Activated T-helper 1 cell treated with anti-CD3 and anti-CD28 coated beads, Interleukin-2, amount 50 U/mL, for 16 hours (primary cell): ENCODE results near the gene PTPRR.

Experiments used
- DNase-seq, 2 donors: peaks; one replicate each; pipeline ENCODE4 v3.0.0-alpha.2; 2020; ENCODE audit warnings: low read depth in 1 of 2, low spot score in 1 of 2

PTPRR gene, protein sequence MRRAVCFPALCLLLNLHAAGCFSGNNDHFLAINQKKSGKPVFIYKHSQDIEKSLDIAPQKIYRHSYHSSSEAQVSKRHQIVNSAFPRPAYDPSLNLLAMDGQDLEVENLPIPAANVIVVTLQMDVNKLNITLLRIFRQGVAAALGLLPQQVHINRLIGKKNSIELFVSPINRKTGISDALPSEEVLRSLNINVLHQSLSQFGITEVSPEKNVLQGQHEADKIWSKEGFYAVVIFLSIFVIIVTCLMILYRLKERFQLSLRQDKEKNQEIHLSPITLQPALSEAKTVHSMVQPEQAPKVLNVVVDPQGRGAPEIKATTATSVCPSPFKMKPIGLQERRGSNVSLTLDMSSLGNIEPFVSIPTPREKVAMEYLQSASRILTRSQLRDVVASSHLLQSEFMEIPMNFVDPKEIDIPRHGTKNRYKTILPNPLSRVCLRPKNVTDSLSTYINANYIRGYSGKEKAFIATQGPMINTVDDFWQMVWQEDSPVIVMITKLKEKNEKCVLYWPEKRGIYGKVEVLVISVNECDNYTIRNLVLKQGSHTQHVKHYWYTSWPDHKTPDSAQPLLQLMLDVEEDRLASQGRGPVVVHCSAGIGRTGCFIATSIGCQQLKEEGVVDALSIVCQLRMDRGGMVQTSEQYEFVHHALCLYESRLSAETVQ

DNA sequence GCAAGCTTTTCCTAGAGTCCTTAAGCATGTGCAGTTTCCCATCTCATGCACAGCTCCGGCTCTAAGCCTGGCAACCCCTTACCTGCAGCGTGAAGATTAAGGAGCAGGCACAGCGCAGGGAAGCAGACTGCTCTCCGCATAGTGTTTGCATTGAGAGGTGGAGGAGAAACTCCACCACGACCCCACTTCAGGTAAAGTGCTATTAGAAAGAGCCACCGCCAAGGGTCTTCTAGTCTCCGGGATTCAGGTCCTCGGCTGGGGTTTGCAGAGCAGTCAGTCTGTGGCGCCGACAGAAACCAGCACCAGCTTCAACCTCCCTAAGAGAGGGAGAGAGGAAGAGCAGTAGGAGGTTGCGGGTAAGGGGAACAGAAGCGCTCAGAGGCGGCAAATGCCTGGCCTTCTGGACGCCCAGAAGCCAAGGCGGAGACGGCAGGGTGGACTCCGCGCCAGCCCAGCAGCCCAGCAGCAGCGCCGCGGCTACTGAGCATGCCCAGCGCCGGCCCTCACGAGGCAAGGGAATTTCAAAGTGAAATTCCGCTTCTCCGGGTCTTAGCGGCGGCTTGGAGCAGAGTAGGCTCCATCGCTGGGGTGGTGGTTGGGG lies at the start of gene PTPRR:
Gene PTPRR (minus strand): TSS at position 488 of the 601 bp plus-strand sequence. CDS start 348 bp downstream, at position 140.
- no peak for DNase-seq

DNA sequence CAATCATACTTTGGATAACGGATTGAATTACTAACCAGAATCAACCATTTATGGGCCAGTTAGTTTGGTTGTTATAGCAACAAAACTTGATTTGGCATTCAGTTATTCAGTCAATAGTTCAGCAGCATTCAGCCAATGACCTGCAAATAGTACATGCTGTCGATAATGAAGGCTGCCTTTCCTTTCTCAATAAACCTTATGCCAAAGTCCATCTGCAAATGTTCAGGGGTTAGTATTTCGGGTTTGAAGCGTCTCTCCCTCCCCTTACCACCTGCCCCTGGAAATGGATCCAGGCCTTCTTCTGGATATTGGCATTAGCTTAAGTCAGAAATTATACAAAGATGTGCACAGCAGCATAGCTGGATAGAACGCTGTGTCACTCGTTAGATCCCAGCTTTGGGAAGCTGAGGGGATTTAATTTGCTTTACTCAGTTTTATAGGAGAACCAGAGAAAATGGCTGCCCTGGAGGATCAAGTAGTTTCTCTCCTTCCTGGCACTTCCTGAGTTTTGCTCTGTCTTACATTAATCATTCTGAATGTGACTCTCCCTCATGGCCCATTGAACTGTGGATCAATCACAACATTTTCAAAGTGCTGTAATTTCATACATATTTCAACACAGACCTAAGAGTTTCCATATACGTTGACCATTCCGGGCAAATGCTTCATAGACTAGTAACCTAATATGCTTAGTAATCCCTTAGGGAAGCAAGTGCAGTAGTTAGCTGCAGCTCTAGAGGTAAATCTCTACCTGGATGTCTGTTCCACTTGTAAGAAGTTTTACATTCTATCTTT lies 46.7 kb upstream of the PTPRR start:
- DNase-seq = no peak

DNA sequence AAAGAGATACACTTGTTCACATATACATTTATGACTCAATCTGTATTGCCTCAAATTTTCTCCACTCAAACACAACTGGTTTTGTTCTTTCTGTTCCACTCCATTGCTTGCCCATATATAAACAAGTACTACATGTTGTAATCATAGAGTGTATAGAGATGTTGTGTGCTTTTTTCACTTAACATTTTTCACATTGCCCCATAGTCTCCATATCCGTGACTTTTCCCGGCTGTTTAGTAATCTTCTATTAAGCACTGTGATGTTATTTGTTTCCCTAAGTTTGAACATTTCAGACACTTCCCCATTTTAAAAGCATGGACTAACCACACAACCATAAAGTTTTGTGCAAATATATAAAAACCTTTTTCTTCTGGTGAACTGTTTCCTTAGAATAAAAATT lies 45.5 kb upstream of the PTPRR start:
- no peak for DNase-seq

DNA sequence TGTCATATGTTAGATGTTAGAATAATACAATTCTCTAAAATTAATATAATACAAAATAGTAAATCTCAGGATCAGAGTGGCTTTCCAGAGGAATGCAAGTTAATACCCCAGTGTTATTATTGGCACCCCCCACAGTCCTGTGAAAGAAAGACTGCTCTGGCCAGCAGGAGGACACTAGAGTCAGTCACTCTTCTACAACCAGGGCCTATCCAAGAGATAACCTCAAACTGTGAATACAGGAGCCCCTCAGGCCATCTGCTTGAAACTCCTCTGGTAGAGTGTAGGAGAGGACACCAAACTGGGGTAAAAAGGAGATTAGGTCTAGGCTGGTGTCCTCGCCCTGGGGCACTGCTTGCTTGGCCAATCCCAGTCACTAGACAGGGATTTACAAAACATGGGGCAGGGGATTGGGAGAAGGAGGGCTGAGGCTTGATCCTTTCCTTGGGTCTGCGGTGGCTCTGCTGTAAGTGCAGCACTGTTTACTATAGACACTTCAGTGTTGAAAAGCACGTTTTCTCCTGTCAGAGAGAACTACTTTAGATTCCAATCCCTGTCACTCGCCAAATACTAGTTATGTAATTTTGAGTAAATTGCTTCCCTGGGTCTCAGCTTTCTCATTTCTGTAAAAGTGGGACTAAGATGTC lies 44.5 kb upstream of the PTPRR start:
- no peak for DNase-seq

DNA sequence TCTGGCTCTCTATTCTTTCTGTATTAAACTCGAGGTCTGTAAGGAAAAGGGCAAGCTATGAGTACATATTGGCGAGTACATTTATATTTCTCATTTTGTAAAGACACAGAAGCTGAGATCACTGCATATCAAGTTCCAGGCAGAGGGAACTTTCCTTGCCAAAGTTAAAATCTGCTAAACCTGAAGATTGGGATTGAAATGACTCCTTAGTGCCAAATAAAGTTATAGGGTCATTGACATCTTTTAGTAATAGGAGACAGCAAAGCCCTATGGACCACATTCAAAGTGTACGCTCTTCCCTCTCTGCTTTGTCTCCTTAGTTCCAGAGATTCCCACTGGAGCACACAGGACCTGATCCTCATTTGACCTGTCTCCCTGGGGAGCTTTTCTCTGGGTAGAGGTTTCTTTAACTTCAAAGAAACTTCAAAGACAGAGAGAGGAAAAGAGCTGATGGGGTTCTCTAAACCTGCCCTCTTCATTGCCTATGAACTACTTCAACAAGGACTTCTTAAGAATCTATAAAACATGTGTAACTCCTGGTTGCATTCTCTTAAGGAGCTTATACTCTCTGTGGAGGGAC lies 42.6 kb upstream of the PTPRR start:
- DNase-seq = no peak

DNA sequence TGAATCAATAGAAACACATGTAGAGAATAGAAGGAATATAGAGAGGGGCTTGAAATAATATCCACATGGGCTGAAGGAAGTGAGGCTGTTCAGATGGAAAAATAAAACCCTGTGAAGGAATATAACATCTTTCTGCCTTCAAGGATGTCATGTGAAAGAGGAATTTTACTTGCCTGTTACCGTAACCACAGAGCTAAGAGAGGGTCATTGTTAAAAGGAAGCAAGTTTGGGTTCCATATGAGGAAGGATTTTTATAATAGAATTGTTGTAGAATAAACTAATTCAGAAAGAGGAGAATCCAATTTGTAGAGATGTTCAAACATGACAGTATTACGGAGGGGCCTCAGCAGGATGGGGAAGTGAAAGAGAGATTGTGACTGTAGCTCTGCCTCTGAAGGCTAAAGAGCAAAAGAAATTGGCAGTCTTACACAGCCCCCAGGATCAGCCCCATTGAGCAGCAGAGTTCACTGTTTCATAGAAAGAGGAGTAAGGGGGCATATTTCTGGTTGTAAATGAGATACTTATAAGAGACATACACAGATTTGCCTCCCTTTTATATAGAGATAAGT lies 41.8 kb upstream of the PTPRR start:
- no peak for DNase-seq

DNA sequence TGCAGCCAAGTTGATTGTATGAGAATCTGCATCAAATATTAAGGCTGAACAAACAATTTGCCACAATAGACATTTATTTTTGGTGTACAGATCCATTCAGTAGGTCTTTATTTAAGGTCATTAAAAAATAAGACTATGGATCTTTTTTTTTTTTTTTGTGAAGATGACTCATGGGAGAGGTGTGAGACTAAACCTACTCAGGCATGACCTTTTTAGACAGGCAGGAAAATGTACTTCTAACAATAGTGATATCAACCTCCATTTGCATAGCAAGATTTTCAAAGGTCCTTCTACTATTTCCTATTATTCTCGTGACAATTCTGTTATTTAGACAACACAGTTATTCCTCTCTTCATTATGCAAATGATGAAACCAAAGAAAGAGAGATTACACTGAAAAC lies 39.9 kb upstream of the PTPRR start:
- DNase-seq = no peak

DNA sequence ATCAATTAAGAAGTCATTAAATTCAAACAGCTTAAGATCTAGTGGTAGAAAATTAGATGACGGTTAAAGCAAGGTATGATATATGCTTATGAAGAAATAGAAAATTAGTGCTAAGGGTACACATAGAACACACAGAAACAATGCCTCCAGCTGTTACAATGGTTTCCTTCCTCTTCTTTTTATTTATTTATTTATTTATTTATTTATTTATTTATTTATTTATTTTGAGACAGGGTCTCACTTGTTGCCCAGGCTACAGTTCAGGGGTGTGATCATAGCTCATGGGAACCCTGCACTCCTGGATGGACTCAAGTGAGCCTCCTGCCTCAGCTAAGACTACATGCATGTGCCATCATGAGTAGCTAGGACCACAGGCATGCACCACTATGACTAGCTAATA lies 34.9 kb upstream of the PTPRR start:
- DNase-seq = no peak

DNA sequence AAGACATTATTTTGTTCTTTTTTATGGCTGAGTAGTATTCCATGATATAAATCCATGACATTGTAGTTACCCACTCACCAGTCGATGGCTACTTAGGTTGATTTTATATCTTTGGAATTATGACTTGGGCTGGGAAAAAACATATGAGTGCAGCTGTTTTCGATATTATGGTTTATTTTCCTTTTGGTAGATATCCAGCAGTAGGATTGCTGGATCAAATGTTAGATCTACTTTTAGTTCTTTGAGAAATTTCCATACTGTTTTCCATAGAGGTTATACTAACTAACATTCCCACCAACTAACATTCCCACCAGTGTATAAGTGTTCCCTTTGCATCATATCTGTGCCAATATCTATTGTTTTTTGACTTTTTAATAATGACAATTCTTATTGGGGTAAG lies 29.9 kb upstream of the PTPRR start:
- no peak for DNase-seq

DNA sequence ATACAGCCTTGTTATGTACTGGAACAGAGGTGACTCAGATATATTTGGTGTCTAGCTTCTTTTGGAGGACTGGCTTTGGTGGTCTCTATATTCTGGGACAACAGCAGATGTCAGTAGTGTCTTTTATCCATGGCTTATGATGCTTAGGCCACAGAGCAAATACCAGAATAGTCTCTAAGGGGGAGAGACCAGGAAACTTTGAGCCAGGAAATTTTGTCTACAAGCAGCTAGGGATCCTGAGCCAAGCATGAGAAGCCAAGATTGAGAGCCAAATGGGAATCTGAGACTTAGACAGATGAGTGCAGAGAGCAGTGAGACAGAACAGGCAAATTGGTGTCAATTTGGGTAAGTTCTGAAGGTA lies 28.4 kb upstream of the PTPRR start:
- DNase-seq = no peak

DNA sequence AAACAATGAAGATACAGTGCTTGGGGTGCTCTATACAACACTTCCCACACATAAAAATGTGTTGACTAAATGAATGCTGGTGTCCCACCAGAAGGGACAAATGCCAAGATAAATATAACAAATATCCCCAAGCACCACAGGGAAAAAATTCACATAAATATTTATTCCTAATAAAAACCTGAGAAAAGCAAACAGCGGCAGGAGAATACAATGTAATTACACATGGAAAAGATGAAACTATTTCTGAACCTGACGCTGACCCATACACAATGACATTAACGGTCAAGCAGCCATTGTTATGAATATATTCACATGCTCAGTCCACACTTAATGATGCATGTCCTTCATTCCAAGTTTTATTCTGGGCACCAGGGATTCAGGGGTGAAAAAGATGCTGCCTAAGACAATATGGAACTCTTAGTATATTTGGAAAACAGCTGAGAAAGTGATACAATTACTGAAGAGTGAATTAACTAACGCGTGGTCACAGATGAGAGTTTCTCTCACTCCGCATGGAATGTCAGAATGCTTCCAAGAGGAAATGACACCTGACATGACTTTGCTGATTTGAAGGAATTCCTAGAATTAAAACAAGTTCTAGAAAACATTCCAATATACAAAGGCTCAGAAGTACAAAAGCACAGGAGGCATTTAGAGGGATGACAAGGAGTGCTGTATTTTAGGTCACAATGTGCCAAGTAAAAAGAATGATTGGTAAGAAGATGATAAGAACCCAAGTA lies 27.9 kb upstream of the PTPRR start:
- DNase-seq = no peak

DNA sequence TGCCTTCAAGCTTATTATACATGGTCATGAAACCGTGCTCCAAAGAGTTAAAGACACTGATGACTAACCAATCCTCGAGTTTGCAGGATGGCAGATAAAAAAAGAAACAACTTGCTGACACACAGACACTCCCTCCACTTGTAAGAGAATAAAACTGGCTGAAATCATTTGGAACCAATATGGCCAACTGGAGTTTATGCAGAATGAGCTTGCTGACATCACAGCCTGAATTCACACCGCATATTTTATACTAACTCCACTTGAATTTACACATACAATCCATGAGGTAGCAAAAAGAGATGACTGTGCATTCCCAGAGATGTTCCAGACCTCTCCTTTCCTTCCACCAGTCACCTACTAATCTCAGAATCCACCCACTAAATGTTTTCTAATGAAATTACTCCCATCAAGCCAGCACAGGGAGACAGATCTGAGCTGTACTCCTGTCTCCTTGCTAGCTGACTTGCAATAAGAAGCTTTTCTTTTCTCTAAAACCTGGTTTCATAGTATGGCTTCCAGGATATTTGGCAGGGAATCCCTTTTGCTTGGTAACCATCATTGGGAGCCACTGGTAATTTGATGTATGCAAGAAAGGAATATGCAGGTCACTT lies 15.8 kb upstream of the PTPRR start:
- no peak for DNase-seq

DNA sequence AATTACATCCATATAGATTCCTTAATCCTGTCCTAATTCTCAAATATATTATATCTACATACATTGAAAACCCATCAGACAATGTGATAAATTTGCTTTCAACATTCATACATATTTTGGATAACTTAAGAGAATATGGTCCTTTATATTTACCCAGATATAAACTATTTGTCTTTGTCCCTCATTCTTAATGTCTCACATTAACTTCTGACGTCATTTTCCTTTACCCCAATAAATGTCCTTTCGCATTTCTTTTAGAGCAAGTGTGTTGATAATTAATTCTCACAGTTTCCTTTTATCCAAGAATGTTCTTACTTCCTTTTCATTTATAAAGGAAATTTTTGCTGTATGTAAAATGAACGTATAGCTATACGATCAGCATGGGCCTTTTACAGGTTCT lies 12.6 kb upstream of the PTPRR start:
- no peak for DNase-seq

DNA sequence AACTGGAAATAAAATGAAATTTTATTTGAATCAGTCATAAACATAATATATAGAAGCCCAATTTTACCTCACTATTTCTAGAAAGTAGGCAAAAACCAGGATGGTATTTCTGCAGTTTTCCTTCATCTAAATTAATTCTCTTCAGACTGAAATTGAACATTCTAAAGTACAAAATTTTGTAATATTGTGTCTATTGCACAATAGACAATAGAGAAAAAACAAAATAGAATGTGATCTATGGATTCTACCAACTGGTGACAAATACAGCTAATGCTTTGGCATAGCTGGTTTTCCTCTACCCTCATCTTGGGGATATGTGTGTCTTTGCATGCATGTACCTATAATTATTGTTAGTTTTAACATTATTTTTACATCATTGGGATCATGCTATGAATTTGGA lies 8.5 kb upstream of the PTPRR start:
- DNase-seq = no peak

DNA sequence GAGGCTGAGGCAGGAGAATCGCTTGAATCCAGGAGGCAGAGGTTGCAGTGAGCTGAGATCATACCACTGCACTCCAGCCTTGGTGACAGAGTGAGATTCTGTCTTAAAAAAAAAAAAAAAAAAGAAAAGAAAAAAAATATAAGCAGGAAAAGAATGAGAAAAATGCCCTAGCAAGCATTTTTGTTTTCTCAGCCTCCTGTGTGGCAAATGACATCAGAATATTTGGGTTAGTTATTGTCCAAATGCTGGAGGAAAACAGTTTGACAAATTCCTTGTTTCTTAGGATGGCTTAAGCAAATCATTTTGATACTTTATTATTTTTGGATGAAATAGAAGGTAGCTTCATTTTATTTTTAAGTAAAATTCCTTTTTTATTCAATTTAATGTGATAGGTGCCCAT lies 7.5 kb upstream of the PTPRR start:
- DNase-seq = no peak

DNA sequence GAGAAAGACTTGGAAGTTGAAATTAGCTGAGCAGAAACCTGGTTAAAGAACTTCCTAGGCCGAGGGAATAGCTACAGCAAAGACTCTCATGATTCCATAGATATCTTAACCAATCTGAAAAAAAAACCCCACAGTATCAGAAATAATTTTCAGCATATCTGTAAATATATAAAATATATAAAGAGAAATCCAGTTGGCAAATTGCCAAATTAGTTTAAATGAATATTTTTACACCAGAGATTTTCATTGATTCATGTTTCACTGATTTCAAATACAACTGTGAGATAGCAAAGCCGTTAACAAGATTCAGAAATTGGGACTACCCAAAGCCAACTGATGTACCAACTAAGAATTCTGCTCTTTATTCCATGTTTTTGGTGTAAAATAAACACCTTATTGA lies 6.8 kb upstream of the PTPRR start:
- DNase-seq = no peak

DNA sequence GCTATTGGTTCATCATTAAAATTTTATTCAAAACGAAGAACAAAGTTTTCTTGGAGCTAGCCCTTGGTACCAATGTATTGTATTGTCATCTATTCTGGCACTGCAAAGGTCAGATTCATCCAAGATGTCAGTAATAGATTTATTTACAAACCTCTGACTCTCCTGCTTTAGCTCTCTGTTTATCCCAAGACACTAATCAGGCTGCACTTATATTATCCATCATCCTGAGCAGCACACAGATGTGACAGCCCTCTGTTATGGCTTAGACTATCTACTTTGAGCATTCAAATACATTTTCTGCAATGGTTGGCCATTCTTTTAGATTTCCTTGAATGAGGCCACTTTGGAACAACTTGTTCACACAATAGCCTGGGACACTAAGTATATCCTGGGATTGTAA lies 5.0 kb upstream of the PTPRR start:
- no peak for DNase-seq

DNA sequence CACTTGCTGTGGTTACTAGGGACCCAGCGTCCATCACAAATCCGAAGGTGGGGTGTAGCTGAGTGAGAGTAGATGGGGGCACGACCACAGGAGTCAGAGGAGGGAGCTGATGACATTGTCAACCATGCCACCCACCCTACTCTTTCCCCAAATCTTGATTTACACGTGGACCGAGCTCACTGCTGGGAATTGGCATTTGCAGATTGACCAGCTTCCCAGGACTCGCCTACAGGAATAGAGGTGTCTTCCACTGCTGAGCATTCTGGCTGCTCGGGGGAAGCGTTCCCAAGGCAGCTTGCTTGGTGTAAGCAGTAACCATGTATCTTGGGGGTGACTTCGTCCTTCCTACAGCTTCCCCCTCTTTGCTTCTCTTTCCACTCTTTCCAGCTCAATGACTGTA lies 353 bp upstream of the PTPRR start:
- DNase-seq = no peak

DNA sequence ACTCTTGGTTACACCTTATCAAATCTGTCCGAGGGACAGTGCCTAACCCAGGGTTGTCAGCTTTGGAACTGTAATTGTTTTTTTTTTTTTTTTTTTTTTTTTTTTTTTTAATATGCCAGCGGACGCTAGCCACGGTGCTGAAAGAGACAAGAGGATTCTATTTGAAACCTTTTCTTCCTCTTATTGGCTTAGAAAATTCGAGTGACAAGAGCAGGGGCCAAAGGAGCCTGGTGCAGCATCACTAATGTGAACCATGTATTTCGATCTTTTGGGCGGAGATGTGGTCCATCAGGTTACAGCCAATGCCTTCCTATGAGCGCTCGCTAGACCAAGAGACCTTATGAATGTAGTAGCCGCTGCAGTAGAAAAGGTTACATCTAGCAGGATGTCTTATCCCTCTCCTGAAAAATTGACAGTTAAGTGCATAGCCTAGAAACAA lies 922 bp downstream of the PTPRR start:
- DNase-seq = no peak
